ENCODE data around the gene TAB3. TPM values are rescaled to one million over a fixed set of nuclear protein-coding genes. Genes with fewer than 3 reads are reported as not detected.

Gene TAB3
- total RNA-seq, 1 donor from 2014 or later: 12.4 TPM

DNA sequence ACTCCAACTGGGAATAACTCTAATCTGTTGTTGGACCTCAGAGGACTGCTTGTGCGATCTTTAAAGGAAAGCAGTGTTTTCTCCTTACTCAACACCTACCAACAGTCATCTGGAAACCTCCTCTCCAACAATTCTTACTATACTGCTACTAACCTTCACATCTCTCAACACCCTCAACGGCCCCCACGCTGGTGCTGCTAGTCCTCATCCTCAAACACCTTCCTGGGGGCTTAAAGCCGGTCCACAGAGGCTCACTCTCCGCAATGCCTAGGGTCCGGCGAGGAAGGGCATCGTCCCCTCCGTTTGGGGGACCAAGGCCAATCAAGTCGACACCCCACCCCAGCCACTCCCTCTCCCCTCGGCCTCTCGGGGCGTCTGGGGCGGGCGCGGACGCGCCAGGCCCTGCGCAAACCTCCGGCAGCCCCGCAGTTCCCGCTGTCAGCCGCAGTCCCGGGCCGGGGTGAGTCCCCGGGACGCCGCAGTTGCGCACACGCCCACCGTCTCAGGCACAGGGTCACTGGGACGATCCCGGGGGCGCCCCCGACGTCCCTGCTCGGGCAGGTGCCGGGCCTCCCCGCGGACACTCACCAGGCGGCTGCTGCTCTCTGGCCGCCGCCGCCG, 418 bp downstream of the TAB3 start:
- intact Hi-C loops (cut with DNase I): no loop called here
- no peak for DNase-seq (ENCODE audit: missing footprints)
- peak; percentile 12 for ATAC-seq

DNA sequence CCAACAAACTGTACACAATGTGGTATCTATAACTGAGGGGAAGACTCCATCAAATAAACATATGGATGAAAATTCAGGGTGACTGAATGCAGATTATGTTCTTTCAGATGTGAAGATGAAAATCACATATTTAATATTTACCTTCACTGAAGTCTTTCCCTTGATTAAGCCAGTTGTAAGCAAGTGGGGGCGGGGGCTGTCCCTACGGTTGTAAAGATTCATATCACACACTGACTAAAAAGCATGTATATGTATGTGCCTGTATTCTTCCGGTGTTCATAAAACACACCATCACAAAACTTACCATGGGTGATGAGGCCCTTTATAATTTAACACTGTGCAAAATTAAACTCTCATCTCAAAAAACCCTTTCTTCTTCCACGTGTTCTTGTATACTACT, 1.3 kb downstream of the TAB3 start:
- intact Hi-C loops (cut with DNase I): no loop called here
- DNase-seq (ENCODE audit: missing footprints) (no peak), ATAC-seq (no peak)

DNA sequence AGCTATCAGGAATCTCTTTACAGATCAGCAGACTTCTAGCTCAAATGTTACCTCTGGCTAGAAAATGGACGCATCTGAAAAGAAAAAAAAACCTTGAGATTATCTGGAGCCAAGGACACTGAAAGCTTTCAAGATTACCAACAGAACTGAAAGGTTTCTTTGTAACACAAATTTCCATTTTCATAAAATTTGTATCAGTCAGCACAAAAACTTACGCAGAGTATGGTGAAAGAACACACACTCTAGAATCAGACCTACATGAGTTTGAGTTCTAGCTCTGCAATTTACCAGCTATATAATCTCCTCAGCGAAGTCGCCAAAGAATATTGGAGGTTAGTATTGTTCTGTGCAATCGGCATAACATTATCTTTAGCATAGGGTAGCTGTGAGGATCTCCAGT, 1.8 kb downstream of the TAB3 start:
- intact Hi-C loops (cut with DNase I): no loop called here
- ATAC-seq (no peak), DNase-seq (ENCODE audit: missing footprints) (no peak)

DNA sequence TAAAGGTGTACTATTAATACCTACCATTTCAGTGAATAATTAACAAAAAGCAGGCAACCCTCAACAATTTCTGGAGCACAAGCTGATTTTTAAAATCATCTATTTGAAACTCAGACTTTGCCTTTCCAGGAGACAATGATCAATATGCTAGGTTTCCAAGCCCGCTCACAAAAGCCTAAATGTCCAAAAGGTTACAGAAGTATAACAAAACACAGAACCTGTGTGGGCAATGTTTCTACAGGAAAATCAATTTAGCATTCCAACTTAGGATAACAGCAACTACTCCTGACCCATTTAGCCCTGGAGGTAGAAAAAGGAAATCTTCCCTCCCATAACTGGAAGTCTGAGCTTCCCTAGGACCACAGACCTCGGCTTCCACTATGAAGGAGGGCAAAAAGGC, 3.9 kb downstream of the TAB3 start:
- ATAC-seq (no peak), DNase-seq (ENCODE audit: missing footprints) (no peak)
- intact Hi-C loops (cut with DNase I): no loop called here

DNA sequence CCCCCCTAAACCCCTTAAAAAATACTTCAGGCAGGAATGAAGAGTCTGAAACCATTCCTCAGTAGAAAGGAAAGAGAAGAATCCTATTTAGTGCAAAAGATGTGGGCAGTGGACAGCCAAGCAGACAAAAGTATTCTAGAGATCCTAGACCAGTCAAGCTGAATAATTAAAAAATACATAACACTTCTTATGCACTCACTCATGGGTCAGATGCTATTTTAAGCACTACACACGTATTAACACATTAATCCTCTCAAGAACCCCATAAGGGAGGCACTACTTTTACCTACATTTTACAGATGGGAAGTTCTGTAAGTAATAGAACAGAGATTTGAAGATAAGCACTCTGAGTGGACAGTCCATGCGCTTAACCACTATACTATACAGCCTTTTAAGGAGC, 5.9 kb downstream of the TAB3 start:
- DNase-seq (ENCODE audit: missing footprints) (no peak), ATAC-seq (no peak)
- intact Hi-C loops (cut with DNase I): no loop called here

- intact Hi-C loops (cut with DNase I): no loop called here
- no peak for ATAC-seq
- DNase-seq (ENCODE audit: missing footprints): no peak
These were observed 7.3 kb downstream of the TAB3 start for GRCh38 chrX:30881797-30882196.

GRCh38 chrX:30881390-30881789, 7.7 kb downstream of the TAB3 start:
- DNase-seq (ENCODE audit: missing footprints) (no peak), ATAC-seq (no peak)
- intact Hi-C loops (cut with DNase I): no loop called here

DNA sequence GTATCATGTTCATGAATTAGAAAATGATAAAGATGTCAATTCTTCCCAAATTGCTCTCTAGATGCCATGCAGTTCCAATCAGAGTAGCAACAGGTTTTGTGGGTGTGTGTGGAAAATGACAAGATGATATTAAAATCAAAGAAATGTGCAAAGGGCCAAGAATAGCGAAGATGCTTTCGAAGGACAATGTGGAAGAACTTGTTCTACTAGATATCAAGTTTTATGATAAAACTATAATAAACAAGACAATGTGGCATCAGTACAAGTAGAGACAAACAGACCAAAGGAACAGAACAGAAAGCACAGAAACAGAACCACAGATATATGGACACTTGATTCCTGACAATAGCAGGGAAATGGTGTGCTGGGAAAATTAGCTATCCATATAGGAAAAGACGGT, 9.0 kb downstream of the TAB3 start:
- DNase-seq (ENCODE audit: missing footprints) (no peak), ATAC-seq (no peak)
- intact Hi-C loops (cut with DNase I): no loop called here

DNA sequence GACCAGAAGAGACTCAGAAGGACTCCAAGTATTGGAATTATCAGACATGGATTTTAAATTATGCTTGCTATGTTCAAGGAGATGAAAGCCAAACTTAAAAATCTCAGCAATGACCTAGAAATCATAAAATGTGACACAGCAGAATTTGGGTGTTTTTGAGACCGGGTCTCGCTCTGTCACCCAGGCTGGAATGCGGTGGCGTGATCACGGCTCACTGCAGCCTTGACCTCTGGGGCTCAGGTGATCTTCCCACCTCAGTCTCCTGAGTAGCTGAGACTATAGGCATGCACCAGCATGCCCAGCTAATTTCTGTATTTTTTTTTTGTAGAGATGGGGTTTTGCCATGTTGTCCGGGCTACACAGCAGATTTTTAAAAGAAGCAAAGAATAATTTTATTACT, 12.7 kb downstream of the TAB3 start:
- no peak for DNase-seq (ENCODE audit: missing footprints)
- intact Hi-C loops (cut with DNase I): no loop called here
- no peak for ATAC-seq

DNA sequence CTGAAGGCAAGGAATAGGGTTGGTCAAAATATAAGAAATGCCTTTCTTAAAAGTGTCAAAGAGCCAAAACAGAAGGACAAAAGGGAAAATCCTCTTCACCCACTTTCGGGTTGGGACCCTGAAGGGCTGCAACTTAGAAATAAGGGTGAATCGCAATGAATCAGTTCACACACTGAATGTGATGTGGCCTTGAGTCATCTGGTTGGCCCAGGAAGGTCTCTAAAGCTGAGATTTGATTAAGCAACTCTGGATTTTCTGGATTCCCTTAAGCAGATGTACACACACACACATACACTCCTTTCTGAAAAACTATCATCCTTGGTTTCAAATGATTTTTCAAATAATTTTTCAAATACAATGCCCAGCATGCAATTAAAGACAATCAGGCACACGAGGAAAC, 13.1 kb downstream of the TAB3 start:
- intact Hi-C loops (cut with DNase I): no loop called here
- DNase-seq (ENCODE audit: missing footprints) (no peak), ATAC-seq (no peak)

DNA sequence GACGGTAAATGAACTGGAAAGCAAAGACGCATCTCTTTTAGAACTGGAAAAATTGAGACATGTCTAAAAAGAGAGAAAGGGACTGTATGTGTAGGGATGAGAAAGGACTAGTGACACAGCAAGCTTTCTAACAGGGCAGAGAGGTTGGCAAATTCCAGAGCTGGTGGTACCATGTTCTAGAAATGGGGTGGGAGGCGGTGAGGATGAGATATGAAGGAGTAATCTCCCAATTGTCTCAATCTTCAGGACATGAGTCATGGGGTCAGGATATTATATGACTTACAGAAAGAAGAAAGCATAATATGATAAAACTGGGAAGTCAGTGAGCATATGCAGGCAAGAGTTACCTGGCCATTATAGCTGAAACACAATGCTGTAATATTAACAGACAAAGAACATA, 14.2 kb downstream of the TAB3 start:
- intact Hi-C loops (cut with DNase I): no loop called here
- no peak for ATAC-seq
- no peak for DNase-seq (ENCODE audit: missing footprints)

- no peak for ATAC-seq
- intact Hi-C loops (cut with DNase I): no loop called here
- no peak for DNase-seq (ENCODE audit: missing footprints)
These were observed 18.5 kb downstream of the TAB3 start for GRCh38 chrX:30870572-30870971.

GRCh38 chrX:30865612-30866011, 23.4 kb downstream of the TAB3 start:
- ATAC-seq (no peak), DNase-seq (ENCODE audit: missing footprints) (no peak)
- intact Hi-C loops (cut with DNase I): no loop called here

DNA sequence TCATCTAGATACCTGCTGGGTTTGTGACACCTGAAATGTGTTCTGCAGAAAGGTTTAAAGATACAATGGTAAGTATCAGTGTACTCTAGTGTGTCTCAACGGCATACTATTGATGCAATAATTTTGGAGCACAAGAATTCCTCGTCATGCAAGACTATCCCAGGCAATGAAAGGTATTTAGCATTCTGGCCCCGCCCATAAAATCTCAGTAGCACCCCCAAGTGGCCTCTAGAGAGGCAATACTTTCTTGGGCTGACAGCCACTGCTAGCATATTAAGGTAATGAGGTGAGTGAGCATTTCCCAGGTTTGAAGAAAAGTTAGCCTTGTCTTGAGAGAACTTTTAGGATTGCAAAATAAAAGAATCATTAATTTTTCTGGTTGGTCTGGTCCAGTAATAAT, 24.0 kb downstream of the TAB3 start:
- no peak for DNase-seq (ENCODE audit: missing footprints)
- intact Hi-C loops (cut with DNase I): no loop called here
- ATAC-seq: peak; percentile 10

- ATAC-seq (peak; percentile 74), DNase-seq (ENCODE audit: missing footprints) (no peak)
- intact Hi-C loops (cut with DNase I): no loop called here
These were observed 24.7 kb downstream of the TAB3 start for GRCh38 chrX:30864383-30864785.

DNA sequence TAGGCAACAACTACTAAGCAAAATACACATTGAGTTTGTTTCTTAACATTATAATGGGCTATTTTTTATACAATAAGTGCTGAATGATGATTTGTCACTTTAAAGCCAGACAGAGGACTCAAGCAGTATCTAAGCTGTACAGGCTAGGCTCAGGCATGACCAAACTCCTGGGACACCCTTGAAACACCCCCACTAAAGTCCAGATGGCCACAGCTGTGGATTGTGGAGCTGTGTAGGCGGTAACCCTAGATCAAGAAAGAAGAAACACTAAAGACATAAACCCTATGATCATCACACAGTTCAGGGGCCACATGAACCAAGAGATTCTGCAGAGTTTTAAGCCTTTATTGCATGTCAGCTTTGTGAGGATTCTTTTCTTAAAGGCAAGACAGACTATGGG, 25.1 kb downstream of the TAB3 start:
- ATAC-seq (peak; percentile 62), DNase-seq (ENCODE audit: missing footprints) (no peak)
- intact Hi-C loops (cut with DNase I): no loop called here

- intact Hi-C loops (cut with DNase I): no loop called here
- no peak for ATAC-seq
- no peak for DNase-seq (ENCODE audit: missing footprints)
These were observed 31.0 kb downstream of the TAB3 start for GRCh38 chrX:30858098-30858497.

DNA sequence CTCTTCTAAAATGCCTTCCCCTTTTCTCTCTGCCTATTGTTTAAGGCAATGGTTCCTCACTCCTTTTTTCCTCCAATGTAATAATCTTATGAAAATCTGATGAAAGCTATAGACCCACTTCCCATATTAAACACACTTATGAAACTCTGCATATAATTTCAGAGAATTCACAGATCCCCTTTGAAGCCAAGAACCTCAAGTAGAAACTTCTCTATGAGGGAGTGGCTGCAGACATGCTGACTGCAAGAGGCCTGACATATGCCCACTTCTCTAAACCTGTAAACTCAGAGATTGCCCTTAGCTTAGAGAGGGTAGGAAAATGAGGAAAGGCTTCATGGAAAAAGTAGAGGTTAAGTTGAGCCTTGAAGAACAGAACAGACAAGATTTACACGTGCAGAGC, 37.6 kb downstream of the TAB3 start:
- intact Hi-C loops (cut with DNase I): no loop called here
- DNase-seq (ENCODE audit: missing footprints) (no peak), ATAC-seq (no peak)

DNA sequence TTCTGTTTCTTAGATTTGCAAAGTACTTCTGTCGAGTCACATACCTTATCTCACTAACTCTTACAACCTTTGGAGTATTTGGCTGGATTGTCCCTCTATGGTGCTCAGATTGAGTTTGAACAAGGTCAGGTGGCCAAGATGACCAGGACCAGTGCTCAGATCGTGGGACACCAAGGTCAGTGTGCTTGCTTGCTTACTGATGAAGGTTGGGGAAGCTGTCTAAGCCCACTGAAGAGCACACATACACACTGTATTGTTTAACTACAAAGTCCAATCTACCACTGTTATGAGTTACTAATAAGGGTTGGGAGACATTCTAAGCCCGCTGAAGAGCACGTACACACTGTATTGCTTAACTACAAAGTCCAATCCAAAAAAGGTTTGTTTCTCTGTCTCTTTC, 53.7 kb downstream of the TAB3 start:
- ATAC-seq (no peak), DNase-seq (ENCODE audit: missing footprints) (no peak)
- intact Hi-C loops (cut with DNase I): no loop called here

DNA sequence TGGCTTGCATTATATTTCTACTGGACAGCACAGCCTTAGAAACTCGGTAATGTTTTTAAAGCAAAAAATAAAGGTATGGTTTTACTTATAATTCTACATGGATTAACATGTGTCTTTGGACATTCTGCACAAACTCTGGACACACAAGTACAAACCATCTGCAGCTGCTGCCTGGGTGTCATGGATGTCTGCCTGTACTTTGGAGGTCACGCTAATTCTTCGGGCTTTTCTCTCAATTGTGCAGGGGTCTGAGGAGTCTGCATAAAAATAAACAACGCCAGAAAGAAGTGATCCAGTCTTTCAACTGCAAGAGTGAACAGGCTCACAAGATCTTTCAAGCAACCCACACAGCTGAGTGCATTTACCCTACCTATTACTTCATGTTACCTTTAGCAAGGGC, 55.2 kb downstream of the TAB3 start:
- DNase-seq (ENCODE audit: missing footprints) (no peak), ATAC-seq (no peak)
- intact Hi-C loops (cut with DNase I): no loop called here

- DNase-seq (ENCODE audit: missing footprints) (no peak), ATAC-seq (no peak)
- intact Hi-C loops (cut with DNase I): no loop called here
These were observed 58.0 kb downstream of the TAB3 start for GRCh38 chrX:30831082-30831481.

Data from Right ventricle myocardium inferior (tissue), 1 donor.